Astrocyte (in vitro differentiated cells and primary cell): ENCODE data around the gene TSR2. TPM values are rescaled to one million over a fixed set of nuclear protein-coding genes. Genes with fewer than 3 reads are reported as not detected.
A peak's percentile ranks its signal among the peaks of the same experiment; 100 is the strongest.

Experiments
- DNase-seq: peaks from one replicate; pipeline ENCODE4 v3.0.0-alpha.2; 2010; ENCODE audit warnings: low read depth
- FAIRE-seq: peaks from 2 replicates; lab custom pipeline; 2011; peaks lifted over from hg19 to GRCh38; lab: Jason Lieb, UNC
- H2AFZ ChIP-seq: 2 replicates; pipeline ENCODE4 v1.6.0; 2012; ENCODE audit warnings: low read depth, low read length, inconsistent platforms
- H3K27ac ChIP-seq: 2 replicates; pipeline ENCODE4 v1.5.1; 2011; ENCODE audit warnings: low read depth, low read length, inconsistent platforms
- H3K27me3 ChIP-seq: 2 replicates; pipeline ENCODE4 v1.6.0; 2011; ENCODE audit warnings: low read length, inconsistent platforms; ENCODE audit not compliant: insufficient read depth
- H3K36me3 ChIP-seq: 2 replicates; pipeline ENCODE4 v1.5.1; 2011; ENCODE audit warnings: low read length, inconsistent platforms; ENCODE audit not compliant: insufficient read depth
- H3K4me1 ChIP-seq: 2 replicates; pipeline ENCODE4 v1.5.1; 2011; ENCODE audit warnings: low read length, inconsistent platforms; ENCODE audit not compliant: insufficient read depth
- H3K4me2 ChIP-seq: 2 replicates; pipeline ENCODE4 v1.6.0; 2012; ENCODE audit warnings: low read length, inconsistent platforms
- H3K4me3 ChIP-seq: 2 replicates; pipeline ENCODE4 v1.5.1; 2011; ENCODE audit warnings: low read depth, mild to moderate bottlenecking, low read length, inconsistent platforms; ENCODE audit not compliant: insufficient read depth
- H3K79me2 ChIP-seq: 2 replicates; pipeline ENCODE4 v1.6.0; 2012; ENCODE audit warnings: mild to moderate bottlenecking, low read length, inconsistent platforms; ENCODE audit not compliant: insufficient read depth
- H3K9ac ChIP-seq: 2 replicates; pipeline ENCODE4 v1.6.0; 2012; ENCODE audit warnings: mild to moderate bottlenecking, low read length, inconsistent platforms
- H3K9me3 ChIP-seq: 2 replicates; pipeline ENCODE4 v1.5.1; 2012; ENCODE audit warnings: low read depth, mild to moderate bottlenecking, low read length, inconsistent platforms; ENCODE audit not compliant: insufficient read depth
- H4K20me1 ChIP-seq: 2 replicates; pipeline ENCODE4 v1.6.0; 2012; ENCODE audit warnings: low read length, inconsistent platforms; ENCODE audit not compliant: insufficient read depth
- H3K27ac Mint-ChIP-seq: one replicate; pipeline ENCODE4 v1.8.0; 2021; ENCODE audit warnings: mild to moderate bottlenecking, mixed read lengths; ENCODE audit not compliant: unreplicated experiment
- H3K27me3 Mint-ChIP-seq: one replicate; pipeline ENCODE4 v1.8.0; 2021; ENCODE audit warnings: low read depth, mixed read lengths; ENCODE audit not compliant: unreplicated experiment
- H3K36me3 Mint-ChIP-seq: one replicate; pipeline ENCODE4 v1.8.0; 2021; ENCODE audit warnings: low read depth, mixed read lengths; ENCODE audit not compliant: unreplicated experiment
- H3K4me1 Mint-ChIP-seq: one replicate; pipeline ENCODE4 v1.8.0; 2021; ENCODE audit warnings: low read depth, mixed read lengths; ENCODE audit not compliant: unreplicated experiment
- H3K4me3 Mint-ChIP-seq: one replicate; pipeline ENCODE4 v1.8.0; 2021; ENCODE audit warnings: mild to moderate bottlenecking, moderate library complexity, mixed read lengths; ENCODE audit not compliant: unreplicated experiment
- H3K9me3 Mint-ChIP-seq: one replicate; pipeline ENCODE4 v1.8.0; 2021; ENCODE audit warnings: mild to moderate bottlenecking, mixed read lengths; ENCODE audit not compliant: unreplicated experiment
- EZH2 ChIP-seq: IDR thresholded peaks from 2 replicates; pipeline ENCODE4 v1.6.1; 2012; ENCODE audit warnings: mild to moderate bottlenecking, low read length, inconsistent platforms; ENCODE audit not compliant: insufficient read depth
- total RNA-seq: library from RNA; stranded (reverse); gene quantifications from 2 replicates; pipeline ENCODE4 v1.2.1, GENCODE V29; 2021
- TF ChIP-seq, protein P1 (sequence below): IDR thresholded peaks from 2 replicates; pipeline ENCODE4 v1.5.1; 2011; ENCODE audit warnings: low read depth, mild to moderate bottlenecking, inconsistent platforms, low read length, moderate library complexity; ENCODE audit not compliant: insufficient read depth

The TSR2 gene
- total RNA-seq, 1 donor from 2014 or later: 28.7 TPM

DNA sequence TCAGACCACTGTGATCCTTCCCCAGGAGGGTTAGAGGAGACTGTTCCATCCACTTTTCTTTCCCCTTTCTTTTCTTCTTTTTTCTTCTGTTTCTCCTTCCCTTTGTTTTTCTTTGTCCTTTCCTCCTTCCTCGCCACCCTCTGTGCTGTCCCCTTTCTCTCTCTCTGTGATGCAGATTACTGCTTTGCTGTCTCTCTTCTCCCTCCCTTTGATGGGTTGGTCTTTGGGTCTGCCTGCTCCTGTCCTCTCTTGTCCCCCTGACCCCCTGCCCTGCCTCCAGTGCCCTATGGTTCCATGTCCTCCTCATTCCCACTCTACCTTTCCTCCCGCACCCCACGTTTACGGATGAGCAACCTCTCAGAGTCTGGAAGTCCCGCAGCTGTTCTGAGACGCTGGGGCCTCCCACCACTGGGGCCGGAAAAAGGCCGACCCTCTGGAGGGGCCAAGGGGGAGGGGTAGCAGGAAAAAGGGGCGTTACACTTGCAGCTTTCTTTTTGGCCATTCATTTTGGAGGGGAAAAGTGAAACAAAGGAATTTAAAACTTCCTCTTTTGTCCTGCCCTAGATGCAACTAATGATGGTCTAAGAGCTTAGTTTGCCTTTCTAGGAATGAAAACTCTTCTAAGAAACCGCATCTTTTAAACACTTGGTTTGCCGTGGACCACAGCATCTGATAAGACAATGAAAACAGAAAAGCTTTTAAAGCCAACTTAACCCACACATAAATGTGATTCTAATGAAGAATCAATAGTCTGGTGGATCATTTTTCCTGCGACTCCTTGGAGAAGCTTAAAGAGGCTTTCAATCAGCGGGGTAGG is 24.5 kb upstream of the TSR2 start:
- FAIRE-seq (peak; percentile 62), DNase-seq (peak; percentile 36)
- Histone ChIP-seq H3K36me3 (no peaks in the 10 kb centered on the region), H3K4me1 (no peaks in the 10 kb centered on the region), H3K27ac (no peak overlapping the region), H4K20me1 (no peaks in the 10 kb centered on the region), H2AFZ (no peak overlapping the region), H3K4me3 (no peak overlapping the region), H3K9me3 (no peaks in the 10 kb centered on the region), H3K9ac (no peak overlapping the region), H3K79me2 (no peaks in the 10 kb centered on the region), H3K27me3 (peaks cover 2% of the 10 kb centered on the region), H3K4me2 (peak overlapping the region; percentile 15)
- H3K36me3 Mint-ChIP-seq: no peaks in the 10 kb centered on the region
- no peak overlapping the region for H3K4me3 Mint-ChIP-seq
- H3K27me3 Mint-ChIP-seq: no peaks in the 10 kb centered on the region
- H3K9me3 Mint-ChIP-seq: no peaks in the 10 kb centered on the region
- H3K27ac Mint-ChIP-seq: no peak overlapping the region
- no peaks in the 10 kb centered on the region for H3K4me1 Mint-ChIP-seq
- TF ChIP-seq, protein P1, sequence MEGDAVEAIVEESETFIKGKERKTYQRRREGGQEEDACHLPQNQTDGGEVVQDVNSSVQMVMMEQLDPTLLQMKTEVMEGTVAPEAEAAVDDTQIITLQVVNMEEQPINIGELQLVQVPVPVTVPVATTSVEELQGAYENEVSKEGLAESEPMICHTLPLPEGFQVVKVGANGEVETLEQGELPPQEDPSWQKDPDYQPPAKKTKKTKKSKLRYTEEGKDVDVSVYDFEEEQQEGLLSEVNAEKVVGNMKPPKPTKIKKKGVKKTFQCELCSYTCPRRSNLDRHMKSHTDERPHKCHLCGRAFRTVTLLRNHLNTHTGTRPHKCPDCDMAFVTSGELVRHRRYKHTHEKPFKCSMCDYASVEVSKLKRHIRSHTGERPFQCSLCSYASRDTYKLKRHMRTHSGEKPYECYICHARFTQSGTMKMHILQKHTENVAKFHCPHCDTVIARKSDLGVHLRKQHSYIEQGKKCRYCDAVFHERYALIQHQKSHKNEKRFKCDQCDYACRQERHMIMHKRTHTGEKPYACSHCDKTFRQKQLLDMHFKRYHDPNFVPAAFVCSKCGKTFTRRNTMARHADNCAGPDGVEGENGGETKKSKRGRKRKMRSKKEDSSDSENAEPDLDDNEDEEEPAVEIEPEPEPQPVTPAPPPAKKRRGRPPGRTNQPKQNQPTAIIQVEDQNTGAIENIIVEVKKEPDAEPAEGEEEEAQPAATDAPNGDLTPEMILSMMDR: no peak
- no peak for TF ChIP-seq EZH2

DNA sequence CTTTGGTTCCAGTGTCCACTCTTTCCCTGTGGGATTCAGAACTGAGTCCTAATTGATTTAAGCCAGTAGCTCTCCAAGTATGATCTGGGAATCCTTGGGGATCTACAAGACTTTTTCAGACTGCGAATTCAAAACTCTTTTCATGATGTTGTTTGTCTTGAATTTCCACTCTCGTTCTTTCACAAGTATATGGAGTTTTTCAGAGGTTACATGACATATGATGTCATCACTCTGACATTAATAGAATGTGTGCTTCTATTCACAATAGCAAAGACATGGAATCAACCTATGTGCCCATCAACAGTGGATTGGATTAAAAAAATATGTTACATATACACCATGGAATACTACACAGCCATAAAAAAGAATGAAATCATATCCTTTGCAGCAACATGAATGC is 23.2 kb upstream of the TSR2 start:
- H3K27ac Mint-ChIP-seq: no peak overlapping the region

More for the DNA sequence above, 23.2 kb upstream of the TSR2 start:
- no peaks in the 10 kb centered on the region for H4K20me1 ChIP-seq
- Mint-ChIP-seq H3K27me3 (no peaks in the 10 kb centered on the region), H3K4me1 (no peaks in the 10 kb centered on the region), H3K9me3 (no peaks in the 10 kb centered on the region), H3K36me3 (no peaks in the 10 kb centered on the region), H3K4me3 (no peak overlapping the region)
- DNase-seq: no peak
- H2AFZ ChIP-seq: no peak overlapping the region
- no peak overlapping the region for H3K27ac ChIP-seq
- TF ChIP-seq EZH2: no peak
- TF ChIP-seq, protein P1: no peak
- H3K9me3 ChIP-seq: no peaks in the 10 kb centered on the region
- H3K36me3 ChIP-seq: no peaks in the 10 kb centered on the region
- H3K4me3 ChIP-seq: no peak overlapping the region
- no peaks in the 10 kb centered on the region for H3K4me1 ChIP-seq
- no peak overlapping the region for H3K4me2 ChIP-seq
- H3K27me3 ChIP-seq: peaks cover 2% of the 10 kb centered on the region
- no peaks in the 10 kb centered on the region for H3K79me2 ChIP-seq
- H3K9ac ChIP-seq: no peak overlapping the region
- FAIRE-seq: peak; percentile 88
